Osteocyte (in vitro differentiated cells): ENCODE data around the gene PRKN. TPM values are rescaled to one million over a fixed set of nuclear protein-coding genes. Genes with fewer than 3 reads are reported as not detected.
"Not testable (repeated sequence)": the region's sequence is repeated elsewhere in the genome, so short reads cannot be mapped to it uniquely, and the experiment has no call there.

ENCODE experiments used
- DNase-seq: peaks from one replicate; pipeline ENCODE4 v3.0.0; 2021; ENCODE audit warnings: mixed read lengths; ENCODE audit not compliant: unreplicated experiment; ENCODE audit errors: extremely low spot score
- H3K27ac Mint-ChIP-seq: one replicate; pipeline ENCODE4 v1.8.0; 2021; ENCODE audit warnings: mild to moderate bottlenecking, mixed read lengths; ENCODE audit not compliant: unreplicated experiment
- H3K27me3 Mint-ChIP-seq: one replicate; pipeline ENCODE4 v1.8.0; 2021; ENCODE audit warnings: mixed read lengths; ENCODE audit not compliant: unreplicated experiment
- H3K36me3 Mint-ChIP-seq: one replicate; pipeline ENCODE4 v1.8.0; 2021; ENCODE audit warnings: mixed read lengths; ENCODE audit not compliant: unreplicated experiment
- H3K4me1 Mint-ChIP-seq: one replicate; pipeline ENCODE4 v1.8.0; 2021; ENCODE audit warnings: mixed read lengths; ENCODE audit not compliant: unreplicated experiment
- H3K4me3 Mint-ChIP-seq: one replicate; pipeline ENCODE4 v1.8.0; 2021; ENCODE audit warnings: mild to moderate bottlenecking, moderate library complexity, mixed read lengths; ENCODE audit not compliant: unreplicated experiment
- H3K9me3 Mint-ChIP-seq: one replicate; pipeline ENCODE4 v1.8.0; 2021; ENCODE audit warnings: mixed read lengths; ENCODE audit not compliant: unreplicated experiment
- CTCF ChIP-seq: fragments of 200-600 bp; sonication (generic); IDR thresholded peaks from 2 replicates; pipeline ENCODE4 v1.5.0; 2021; ENCODE audit warnings: antibody characterized with exemption, mild to moderate bottlenecking, moderate library complexity
- total RNA-seq: library from RNA; stranded (reverse); gene quantifications from 2 replicates; pipeline ENCODE4 v1.2.1, GENCODE V29; 2021

The PRKN gene
- total RNA-seq, 1 donor from 2014 or later, result 13.4 TPM

DNA sequence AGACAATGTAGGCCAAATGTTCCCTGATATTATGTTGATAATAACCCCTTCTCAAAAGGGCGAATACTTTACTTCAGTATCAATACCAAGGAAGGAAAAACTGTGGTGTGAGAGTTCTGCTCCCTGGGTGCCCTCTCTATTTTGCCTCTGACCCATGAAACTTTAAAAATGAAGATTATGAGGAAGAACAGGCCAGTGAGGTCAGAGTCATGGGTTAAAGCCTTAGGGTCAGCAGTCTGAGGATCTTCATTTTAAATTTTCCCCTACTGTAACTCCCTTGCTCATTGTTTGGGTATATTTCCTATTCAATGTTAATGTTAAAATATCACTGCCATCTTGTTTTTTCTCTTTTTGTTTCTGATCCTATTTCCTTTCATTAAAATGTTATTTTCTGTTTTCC, 47.9 kb downstream of the PRKN start:
- Mint-ChIP-seq H3K27ac (peak overlapping the region; percentile 52), H3K27me3 (no peaks in the 10 kb centered on the region), H3K9me3 (peaks cover 11% of the 10 kb centered on the region), H3K4me3 (no peak overlapping the region), H3K36me3 (peaks cover 4% of the 10 kb centered on the region), H3K4me1 (peaks cover 43% of the 10 kb centered on the region)
- DNase-seq, result no peak
- no peak for TF ChIP-seq CTCF

DNA sequence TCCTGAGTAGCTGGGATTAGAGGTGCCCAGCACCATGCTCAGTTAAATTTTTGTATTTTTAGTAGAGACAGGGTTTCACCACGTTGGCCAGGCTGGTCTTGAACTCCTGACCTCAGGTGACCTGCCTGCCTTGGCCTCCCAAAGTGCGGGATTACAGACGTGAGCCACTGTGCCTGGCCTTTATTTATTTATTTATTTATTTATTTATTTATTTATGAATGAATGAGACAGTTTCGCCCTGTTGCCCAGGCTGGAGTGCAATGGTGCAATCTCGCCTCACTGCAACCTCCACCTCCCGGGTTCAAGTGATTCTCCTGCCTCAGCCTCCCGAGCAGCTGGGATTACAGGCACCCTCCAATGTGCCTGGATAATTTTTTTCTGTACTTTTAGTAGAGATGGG, 48.7 kb downstream of the PRKN start:
- H3K4me3 Mint-ChIP-seq, H3K36me3 Mint-ChIP-seq, DNase-seq, H3K27ac Mint-ChIP-seq, H3K27me3 Mint-ChIP-seq: not testable (repeated sequence)
- Mint-ChIP-seq H3K9me3 (peaks cover 17% of the 10 kb centered on the region), H3K4me1 (peaks cover 36% of the 10 kb centered on the region)

- peaks cover 4% of the 10 kb centered on the region for H3K36me3 Mint-ChIP-seq
- H3K9me3 Mint-ChIP-seq, result peaks cover 14% of the 10 kb centered on the region
- no peak overlapping the region for H3K4me3 Mint-ChIP-seq
- no peak overlapping the region for H3K27ac Mint-ChIP-seq
- H3K4me1 Mint-ChIP-seq, result peaks cover 12% of the 10 kb centered on the region
- no peak for TF ChIP-seq CTCF
- DNase-seq, result no peak
- no peaks in the 10 kb centered on the region for H3K27me3 Mint-ChIP-seq
Observed at GRCh38 chr6:162675503-162675902, 52.1 kb downstream of the PRKN start.

GRCh38 chr6:162674452-162674851, 53.1 kb downstream of the PRKN start:
- no peak overlapping the region for H3K27ac Mint-ChIP-seq
- TF ChIP-seq CTCF, result no peak
- peaks cover 4% of the 10 kb centered on the region for H3K36me3 Mint-ChIP-seq
- H3K27me3 Mint-ChIP-seq, result no peaks in the 10 kb centered on the region
- peaks cover 10% of the 10 kb centered on the region for H3K4me1 Mint-ChIP-seq
- DNase-seq, result no peak
- no peak overlapping the region for H3K4me3 Mint-ChIP-seq
- H3K9me3 Mint-ChIP-seq, result peaks cover 14% of the 10 kb centered on the region

DNA sequence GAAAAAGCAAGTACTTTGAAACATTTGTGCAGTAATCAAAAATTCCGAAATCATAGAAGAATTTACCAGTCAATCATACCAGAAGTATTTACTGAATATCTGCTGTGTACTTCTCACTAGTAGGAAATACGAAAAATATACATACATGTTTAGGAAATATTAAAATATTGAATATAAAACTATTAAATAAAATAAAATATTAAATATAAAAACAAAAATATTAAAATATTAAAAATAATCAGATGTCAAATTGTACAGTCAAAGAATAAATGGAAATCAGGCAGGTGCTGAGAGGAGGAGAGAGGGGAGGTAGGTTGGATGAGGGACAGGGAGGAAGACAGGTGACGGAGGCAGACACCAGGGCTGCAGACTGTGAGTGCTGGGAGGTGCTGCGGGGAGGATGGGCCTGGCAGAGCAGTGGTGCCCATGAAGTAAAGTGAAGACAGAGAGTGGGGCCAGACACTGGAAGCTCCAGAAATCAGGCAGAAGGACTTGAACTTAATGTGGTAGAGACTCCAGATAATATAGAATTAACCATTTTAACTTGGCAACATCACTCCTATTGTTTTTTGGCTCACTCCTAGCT, 55.9 kb downstream of the PRKN start:
- Mint-ChIP-seq H3K27me3 (no peaks in the 10 kb centered on the region), H3K27ac (no peak overlapping the region)
- no peak for TF ChIP-seq CTCF

DNA sequence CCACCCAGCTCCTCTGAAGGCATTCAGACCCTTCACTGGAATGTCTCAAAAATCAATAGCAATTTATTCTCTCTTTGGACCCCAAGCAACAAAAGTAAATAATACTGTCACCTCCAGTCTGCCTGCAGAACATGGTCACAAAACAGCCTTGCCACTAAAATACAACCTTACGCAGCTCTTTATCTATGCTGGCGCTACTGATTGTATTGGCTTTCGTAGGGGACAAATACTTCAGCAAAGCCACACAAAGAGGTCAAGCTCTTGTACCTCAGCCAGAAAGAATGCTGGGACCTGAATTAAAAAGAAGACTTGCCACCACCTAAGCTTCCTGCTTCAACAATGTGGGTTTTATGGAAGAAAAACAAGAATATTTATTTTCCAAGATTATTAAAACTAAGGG, 57.2 kb downstream of the PRKN start:
- Mint-ChIP-seq H3K4me3 (no peak overlapping the region), H3K27ac (no peak overlapping the region), H3K36me3 (peaks cover 5% of the 10 kb centered on the region), H3K4me1 (peaks cover 9% of the 10 kb centered on the region), H3K27me3 (no peaks in the 10 kb centered on the region), H3K9me3 (peaks cover 7% of the 10 kb centered on the region)
- no peak for DNase-seq
- no peak for TF ChIP-seq CTCF

More for the DNA sequence above, 55.9 kb downstream of the PRKN start:
- Mint-ChIP-seq H3K36me3 (peaks cover 4% of the 10 kb centered on the region), H3K4me1 (peaks cover 9% of the 10 kb centered on the region), H3K9me3 (peaks cover 14% of the 10 kb centered on the region), H3K4me3 (no peak overlapping the region)
- DNase-seq, result no peak
